ENCODE data around the gene ALG5. TPM values are rescaled to one million over a fixed set of nuclear protein-coding genes. Genes with fewer than 3 reads are reported as not detected.

Gene ALG5
- total RNA-seq, 1 experiment from 2014 or later, result 27.0 TPM

DNA sequence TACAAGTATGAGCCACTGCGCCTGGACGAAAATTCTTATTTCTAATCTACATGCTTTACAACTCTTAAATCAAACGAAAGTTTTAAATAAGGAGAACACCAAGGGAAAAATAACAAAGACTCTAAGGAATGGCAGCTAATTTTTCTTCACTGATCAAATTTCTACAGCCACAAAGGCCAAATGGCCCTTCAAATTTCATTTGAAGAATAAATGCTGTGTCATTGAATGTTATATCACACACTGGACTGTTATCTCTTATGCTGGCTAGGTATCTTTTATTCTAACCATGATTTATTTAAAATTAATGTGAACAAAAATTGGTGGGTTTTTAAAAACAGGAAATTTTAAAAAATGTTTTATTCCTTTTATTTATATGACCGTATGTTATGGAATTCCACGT, 93.2 kb downstream of the ALG5 start:
- no peaks in the 10 kb centered on the region for H3K36me3 Mint-ChIP-seq (ENCODE audit: insufficient read depth in 1 of 3, low read depth in 3 of 3)
- Histone ChIP-seq H3K79me2 (ENCODE audit: insufficient read depth, low read length) (no peaks in the 10 kb centered on the region), H3K9ac (ENCODE audit: extremely low read depth, insufficient read length, low read length) (no peak overlapping the region), H2BK5ac (ENCODE audit: insufficient read length, low read length) (no peak overlapping the region), H3K27me3 (ENCODE audit: insufficient read depth, low read length) (no peaks in the 10 kb centered on the region), H3K4me2 (ENCODE audit: insufficient read depth, insufficient read length, low read length) (no peak overlapping the region), H3K4me1 (ENCODE audit: insufficient read depth, low read length) (no peaks in the 10 kb centered on the region), H3K23me2 (ENCODE audit: insufficient read length, low read depth, low read length, poor library complexity, severe bottlenecking) (no peaks in the 10 kb centered on the region), H3K4ac (ENCODE audit: low read depth, low read length) (no peak overlapping the region), H2BK15ac (ENCODE audit: low read depth, low read length) (no peak overlapping the region), H2AFZ (ENCODE audit: low read length) (no peak overlapping the region), H3K23ac (ENCODE audit: insufficient read length, low read depth, low read length) (no peak overlapping the region), H4K91ac (ENCODE audit: insufficient read length, low read depth, low read length) (no peak overlapping the region), H2AK5ac (ENCODE audit: insufficient read length, low read length) (no peak overlapping the region), H4K5ac (ENCODE audit: insufficient read length, low read depth, low read length) (no peak overlapping the region), H3K14ac (ENCODE audit: insufficient read depth, low read length) (no peak overlapping the region), H2BK120ac (ENCODE audit: low read depth, low read length, poor library complexity, severe bottlenecking) (no peak overlapping the region), H4K20me1 (ENCODE audit: control insufficient read depth, insufficient read depth, insufficient read length) (no peaks in the 10 kb centered on the region), H3K18ac (ENCODE audit: insufficient read length, low read depth, low read length) (no peak overlapping the region), H3K9me3 (ENCODE audit: control insufficient read depth, low read depth, low read length) (no peaks in the 10 kb centered on the region), H2BK12ac (ENCODE audit: insufficient read length, low read depth, low read length) (no peak overlapping the region), H2BK20ac (ENCODE audit: low read depth, low read length, poor library complexity, severe bottlenecking) (no peak overlapping the region), H3K27ac (ENCODE audit: insufficient read length, low read depth, low read length) (no peak overlapping the region), H3T11ph (ENCODE audit: low read length) (no peak overlapping the region), H4K8ac (replicated peaks; ENCODE audit: insufficient read length, low read depth, low read length) (no peak overlapping the region), H3K79me1 (ENCODE audit: insufficient read depth, low read depth, low read length, poor library complexity, severe bottlenecking) (no peaks in the 10 kb centered on the region), H3K56ac (ENCODE audit: insufficient read length, low read depth, low read length) (no peak overlapping the region)
- no CpG with 5 or more reads among the region's 5 CpGs for WGBS (ENCODE audit: extremely low coverage, insufficient read length, low lambda C conversion rate)
- no peaks in the 10 kb centered on the region for H3K9me3 Mint-ChIP-seq
- TF ChIP-seq, protein P1, sequence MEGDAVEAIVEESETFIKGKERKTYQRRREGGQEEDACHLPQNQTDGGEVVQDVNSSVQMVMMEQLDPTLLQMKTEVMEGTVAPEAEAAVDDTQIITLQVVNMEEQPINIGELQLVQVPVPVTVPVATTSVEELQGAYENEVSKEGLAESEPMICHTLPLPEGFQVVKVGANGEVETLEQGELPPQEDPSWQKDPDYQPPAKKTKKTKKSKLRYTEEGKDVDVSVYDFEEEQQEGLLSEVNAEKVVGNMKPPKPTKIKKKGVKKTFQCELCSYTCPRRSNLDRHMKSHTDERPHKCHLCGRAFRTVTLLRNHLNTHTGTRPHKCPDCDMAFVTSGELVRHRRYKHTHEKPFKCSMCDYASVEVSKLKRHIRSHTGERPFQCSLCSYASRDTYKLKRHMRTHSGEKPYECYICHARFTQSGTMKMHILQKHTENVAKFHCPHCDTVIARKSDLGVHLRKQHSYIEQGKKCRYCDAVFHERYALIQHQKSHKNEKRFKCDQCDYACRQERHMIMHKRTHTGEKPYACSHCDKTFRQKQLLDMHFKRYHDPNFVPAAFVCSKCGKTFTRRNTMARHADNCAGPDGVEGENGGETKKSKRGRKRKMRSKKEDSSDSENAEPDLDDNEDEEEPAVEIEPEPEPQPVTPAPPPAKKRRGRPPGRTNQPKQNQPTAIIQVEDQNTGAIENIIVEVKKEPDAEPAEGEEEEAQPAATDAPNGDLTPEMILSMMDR (conservative IDR thresholded peaks at IDR 0.05), result no peak
- no peak overlapping the region; a peak in 1 of 7 replicates for H3K27ac Mint-ChIP-seq
- no peak overlapping the region for H3K4me3 Mint-ChIP-seq
- no peaks in the 10 kb centered on the region for H3K27me3 Mint-ChIP-seq (ENCODE audit: low read depth)
- H3K4me1 Mint-ChIP-seq, result 0 out of 4 replicates have a peak, but pooled peaks cover 0 to 2% of the 10 kb centered on the region in 2 experiments
- no peak for DNase-seq
